Esophagus muscularis mucosa (tissue), 4 donors: ENCODE results near the gene MRPL17. TPM values are rescaled to one million over a fixed set of nuclear protein-coding genes. Genes with fewer than 3 reads are reported as not detected.

Experiments used
- DNase-seq: peaks from one replicate; pipeline ENCODE4 v3.0.0-alpha.2; 2017; ENCODE audit errors: extremely low spot score
- H3K27ac ChIP-seq, 4 donors: fragments of 200-600 bp; sonication (generic); replicated peaks in 1 of 4; 1 replicate in 3 of 4; 2 replicates in 1 of 4; pipeline ENCODE4 v1.5.1; 2016 to 2019; ENCODE audit warnings: mild to moderate bottlenecking in 1 of 4
- H3K27me3 ChIP-seq, 4 donors: fragments of 200-600 bp; sonication (generic); one replicate each; pipeline versions ENCODE4 v1.5.1 to v1.6.0; 2016 to 2019
- H3K36me3 ChIP-seq, 4 donors: fragments of 200-600 bp; sonication (generic); one replicate each; pipeline ENCODE4 v1.5.1; 2016 to 2019
- H3K4me1 ChIP-seq, 4 donors: fragments of 200-600 bp; sonication (generic); one replicate each; pipeline ENCODE4 v1.5.1; 2016 to 2019
- H3K4me3 ChIP-seq, 4 donors: fragments of 200-600 bp; sonication (generic); 1 replicate in 2 of 4; 2 replicates in 2 of 4; pipeline ENCODE4 v1.5.1; 2016 to 2019; ENCODE audit warnings: mild to moderate bottlenecking in 4 of 4, moderate library complexity in 1 of 4
- H3K9me3 ChIP-seq, 4 donors: fragments of 200-600 bp; sonication (generic); 1 replicate in 3 of 4; 2 replicates in 1 of 4; pipeline ENCODE4 v1.5.1; 2016 to 2019
- EP300 ChIP-seq: sonication (generic); formaldehyde crosslinking; IDR thresholded peaks from one replicate; pipeline ENCODE4 v1.6.1; 2017; ENCODE audit warnings: antibody characterized with exemption
- POLR2A ChIP-seq: fragments of 450-650 bp; IDR thresholded peaks from one replicate; pipeline ENCODE4 v1.6.1; 2017; ENCODE audit warnings: antibody characterized with exemption, moderate library complexity, mild to moderate bottlenecking, low read depth
- POLR2AphosphoS5 ChIP-seq, 2 donors: sonication (generic); formaldehyde crosslinking; IDR thresholded peaks; one replicate each; pipeline ENCODE4 v1.6.1; 2017; ENCODE audit warnings: antibody characterized with exemption in 2 of 2
- WGBS: methylation state at CpG from one replicate; pipeline ENCODE4 v1.1.5; 2018; 5-methylcytosine and 5-hydroxymethylcytosine counted together
- intact Hi-C: fragments of 100-400 bp; cut with DNase I; formaldehyde crosslinking; loops from one replicate; pipeline ENCODE4 v1.15.1; 2023
- total RNA-seq, 4 donors: library from RNA; depleted of rRNA; stranded (reverse); fragments of >200 nt; gene quantifications; one replicate each; pipeline versions ENCODE4 v1.1.0 to v1.2.1, GENCODE V29; 2016
- TF ChIP-seq, protein P1 (sequence below), 3 experiments: fragments of 200-600 bp in 2 of 3; fragments of 450-650 bp in 1 of 3; sonication (generic) in 2 of 3; IDR thresholded peaks; one replicate each; pipeline ENCODE4 v1.5.1; 2017 to 2019; ENCODE audit warnings: antibody characterized with exemption in 3 of 3, mild to moderate bottlenecking in 2 of 3, moderate library complexity in 1 of 3

Gene MRPL17
- total RNA-seq, 4 donors from 2014 or later = 13.3 to 22.9 (median 19.4) TPM

DNA sequence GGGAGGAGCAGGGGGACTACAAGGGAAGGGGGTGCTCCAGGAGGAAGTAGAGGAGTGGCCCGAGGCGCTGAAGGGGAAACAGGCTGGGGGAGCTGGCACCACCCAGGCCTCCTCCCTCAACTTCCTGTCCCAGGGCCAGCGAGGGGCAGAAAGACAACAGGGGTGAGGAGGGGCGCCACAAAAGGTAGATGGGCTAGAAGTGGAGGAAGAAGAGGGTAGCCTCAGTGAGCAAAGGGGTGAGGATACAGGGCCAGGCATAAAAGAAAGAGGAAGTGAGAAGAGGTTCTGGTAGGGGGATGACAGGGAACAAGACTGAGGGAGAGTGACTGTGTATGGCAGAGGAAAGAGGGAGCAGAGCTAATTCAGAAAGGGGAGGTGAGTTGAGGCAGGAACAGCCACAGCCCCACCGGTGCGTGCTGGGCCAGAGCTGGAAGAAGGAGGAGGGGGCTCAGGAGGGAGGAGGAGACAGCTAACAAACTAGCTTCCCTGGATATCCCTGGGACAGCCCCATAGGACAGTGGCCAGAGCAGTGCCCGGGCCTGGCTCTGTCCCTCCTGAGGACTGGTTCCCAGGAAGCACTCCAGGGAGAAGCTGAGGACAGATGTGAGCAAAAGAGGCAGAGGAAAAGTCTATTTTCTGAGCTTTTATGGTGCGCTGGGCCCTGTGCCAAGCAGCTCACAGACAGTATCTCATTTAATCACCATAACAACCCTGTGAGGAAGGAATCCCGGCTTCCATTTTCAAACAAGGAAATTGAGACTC, 36.0 kb downstream of the MRPL17 start:
- Histone ChIP-seq H3K27me3 (no peaks in the 10 kb centered on the region), H3K9me3 (no peaks in the 10 kb centered on the region), H3K27ac (peak overlapping the region; percentile 68 to 78 (median 74)), H3K4me3 (peak overlapping the region in 1 of 4 donors; percentile 3), H3K36me3 (peaks cover 0 to 4% (median 0%) of the 10 kb centered on the region in 4 donors), H3K4me1 (peaks cover 28 to 55% (median 40%) of the 10 kb centered on the region in 4 donors)
- DNase-seq = no peak
- WGBS = 34% methylated on average over 9 of the region's 9 CpGs
- intact Hi-C loops = no loop called here
- TF ChIP-seq, protein P1, sequence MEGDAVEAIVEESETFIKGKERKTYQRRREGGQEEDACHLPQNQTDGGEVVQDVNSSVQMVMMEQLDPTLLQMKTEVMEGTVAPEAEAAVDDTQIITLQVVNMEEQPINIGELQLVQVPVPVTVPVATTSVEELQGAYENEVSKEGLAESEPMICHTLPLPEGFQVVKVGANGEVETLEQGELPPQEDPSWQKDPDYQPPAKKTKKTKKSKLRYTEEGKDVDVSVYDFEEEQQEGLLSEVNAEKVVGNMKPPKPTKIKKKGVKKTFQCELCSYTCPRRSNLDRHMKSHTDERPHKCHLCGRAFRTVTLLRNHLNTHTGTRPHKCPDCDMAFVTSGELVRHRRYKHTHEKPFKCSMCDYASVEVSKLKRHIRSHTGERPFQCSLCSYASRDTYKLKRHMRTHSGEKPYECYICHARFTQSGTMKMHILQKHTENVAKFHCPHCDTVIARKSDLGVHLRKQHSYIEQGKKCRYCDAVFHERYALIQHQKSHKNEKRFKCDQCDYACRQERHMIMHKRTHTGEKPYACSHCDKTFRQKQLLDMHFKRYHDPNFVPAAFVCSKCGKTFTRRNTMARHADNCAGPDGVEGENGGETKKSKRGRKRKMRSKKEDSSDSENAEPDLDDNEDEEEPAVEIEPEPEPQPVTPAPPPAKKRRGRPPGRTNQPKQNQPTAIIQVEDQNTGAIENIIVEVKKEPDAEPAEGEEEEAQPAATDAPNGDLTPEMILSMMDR (IDR thresholded peaks at IDR 0.05) = no peak
- TF ChIP-seq POLR2A = no peak
- TF ChIP-seq POLR2AphosphoS5 (IDR thresholded peaks at IDR 0.05) = no peak
- no peak for TF ChIP-seq EP300

DNA sequence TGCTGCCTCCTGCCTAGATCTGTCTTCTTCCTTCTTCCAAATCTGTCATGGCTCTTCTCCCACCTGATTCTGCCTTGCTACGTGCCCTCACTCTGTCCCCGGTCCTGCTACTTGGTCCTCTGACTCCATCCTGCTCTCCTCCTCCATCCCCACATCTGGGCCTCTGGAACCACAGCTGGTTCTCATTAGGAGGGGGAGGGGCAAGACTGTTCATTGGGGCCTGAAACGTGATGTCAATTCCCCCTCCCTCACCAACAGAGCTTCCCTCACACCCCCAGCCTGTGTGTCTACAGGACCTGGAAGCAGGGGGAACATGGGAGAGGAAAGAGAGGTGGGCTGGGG, 36.6 kb downstream of the MRPL17 start:
- H3K27ac ChIP-seq = peak overlapping the region; percentile 68 to 78 (median 74)
- intact Hi-C loops = no loop called here
- H3K4me3 ChIP-seq = peak overlapping the region; percentile 3 to 20 (median 10)
- WGBS = 33% methylated on average over 3 of the region's 3 CpGs
- H3K27me3 ChIP-seq = no peaks in the 10 kb centered on the region
- TF ChIP-seq, protein P1 (IDR thresholded peaks at IDR 0.05) = no peak
- peak in 1 of 2 donors; percentile 39 for TF ChIP-seq POLR2AphosphoS5 (IDR thresholded peaks at IDR 0.05)
- no peak for TF ChIP-seq POLR2A
- no peak for TF ChIP-seq EP300
- no peak for DNase-seq
- no peaks in the 10 kb centered on the region for H3K9me3 ChIP-seq
- H3K36me3 ChIP-seq = peaks cover 0 to 4% (median under 1%) of the 10 kb centered on the region in 4 donors
- H3K4me1 ChIP-seq = peaks cover 28 to 58% (median 40%) of the 10 kb centered on the region in 4 donors

GRCh38 chr11:6646071-6646470, 37.1 kb downstream of the MRPL17 start:
- Histone ChIP-seq H3K27me3 (no peaks in the 10 kb centered on the region), H3K9me3 (no peaks in the 10 kb centered on the region), H3K4me3 (peak overlapping the region; percentile 3 to 20 (median 10)), H3K4me1 (peaks cover 28 to 61% (median 40%) of the 10 kb centered on the region in 4 donors), H3K36me3 (peaks cover 0 to 9% (median 3%) of the 10 kb centered on the region in 4 donors), H3K27ac (peak overlapping the region; percentile 68 to 78 (median 74))
- no peak for DNase-seq
- 34% methylated on average over 11 of the region's 12 CpGs for WGBS
- TF ChIP-seq, protein P1 (IDR thresholded peaks at IDR 0.05) = no peak
- TF ChIP-seq POLR2AphosphoS5 (IDR thresholded peaks at IDR 0.05) = peak in 1 of 2 donors; percentile 1
- intact Hi-C loops = no loop called here

DNA sequence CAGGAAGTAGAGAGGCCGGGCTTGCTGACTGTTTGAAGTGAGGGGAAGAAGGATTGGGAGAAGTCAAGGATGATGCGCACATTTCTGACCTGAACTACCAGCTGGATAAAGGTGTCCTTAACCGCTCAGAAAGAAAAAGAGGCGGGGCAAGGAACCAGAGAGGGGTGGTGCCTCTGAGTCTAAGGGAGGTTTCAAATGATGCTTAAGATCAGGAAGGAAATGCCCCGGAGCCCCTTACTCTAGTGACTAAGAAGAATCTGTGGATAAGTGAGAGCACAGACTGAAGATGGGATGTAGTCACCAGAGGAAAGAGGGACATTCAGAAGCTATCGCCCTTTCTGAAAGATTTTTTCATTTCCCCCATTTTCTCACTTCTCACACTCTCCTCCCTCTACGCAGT, 40.2 kb downstream of the MRPL17 start:
- WGBS = 91% methylated on average over 7 of the region's 7 CpGs
- TF ChIP-seq EP300 = no peak
- no peak for TF ChIP-seq POLR2AphosphoS5 (IDR thresholded peaks at IDR 0.05)
- TF ChIP-seq POLR2A = no peak
- TF ChIP-seq, protein P1 (IDR thresholded peaks at IDR 0.05) = no peak
- Histone ChIP-seq H3K27ac (no peak overlapping the region), H3K9me3 (no peaks in the 10 kb centered on the region), H3K27me3 (no peaks in the 10 kb centered on the region), H3K4me1 (peaks cover 39 to 55% (median 43%) of the 10 kb centered on the region in 4 donors), H3K4me3 (no peak overlapping the region), H3K36me3 (peaks cover 0 to 22% (median 18%) of the 10 kb centered on the region in 4 donors)
- intact Hi-C loops = no loop called here
- DNase-seq = no peak
